Fibroblast of villous mesenchyme (primary cell): Measurements from ENCODE around the gene HRNR. TPM values are rescaled to one million over a fixed set of nuclear protein-coding genes. Genes with fewer than 3 reads are reported as not detected.
"Not testable (repeated sequence)": the region's sequence is repeated elsewhere in the genome, so short reads cannot be mapped to it uniquely, and the experiment has no call there.

ENCODE experiments used
- DNase-seq: peaks from one replicate; pipeline ENCODE4 v3.0.0-alpha.2; 2010; ENCODE audit warnings: low read depth
- H3K4me3 ChIP-seq: 2 replicates; pipeline ENCODE4 v1.5.1; 2011; ENCODE audit warnings: low read depth, mild to moderate bottlenecking, low read length
- total RNA-seq: library from RNA; depleted of rRNA; stranded (reverse); fragments of >200 nt; gene quantifications from 2 replicates; pipeline ENCODE4 v1.2.3, GENCODE V29; 2012
- TF ChIP-seq, protein P1 (sequence below): IDR thresholded peaks from 2 replicates; pipeline ENCODE4 v1.5.1; 2012; ENCODE audit warnings: low read depth, mild to moderate bottlenecking, low read length; ENCODE audit not compliant: insufficient read depth

HRNR gene
- total RNA-seq = not detected in 2 replicates

DNA sequence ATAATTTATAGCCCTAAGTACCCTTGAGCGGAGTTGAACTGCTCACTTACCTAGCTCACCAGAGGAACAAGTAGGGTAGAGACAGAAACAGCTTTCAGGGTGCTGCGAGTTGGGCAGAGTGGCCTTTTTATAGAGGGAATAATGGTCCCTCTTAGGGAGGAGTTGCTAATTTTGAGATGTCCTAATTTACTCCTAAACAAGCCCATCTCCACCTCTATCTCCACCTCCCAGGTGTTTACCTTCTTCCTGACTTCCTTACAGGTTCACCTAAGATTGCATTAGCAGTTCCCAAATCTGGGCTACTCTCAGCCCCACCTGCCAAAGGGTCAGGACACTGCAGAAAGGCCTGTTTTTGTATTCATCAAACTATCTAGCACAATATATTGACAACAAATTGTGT, at the start of gene HRNR:
Gene HRNR, minus strand, starts transcription at position 101 of the 400 bp plus-strand sequence. CDS start 940 bp downstream, outside the sequence.
- no peak within 1 kb of the TSS for H3K4me3 ChIP-seq
- DNase-seq = no peak
- TF ChIP-seq, protein P1, sequence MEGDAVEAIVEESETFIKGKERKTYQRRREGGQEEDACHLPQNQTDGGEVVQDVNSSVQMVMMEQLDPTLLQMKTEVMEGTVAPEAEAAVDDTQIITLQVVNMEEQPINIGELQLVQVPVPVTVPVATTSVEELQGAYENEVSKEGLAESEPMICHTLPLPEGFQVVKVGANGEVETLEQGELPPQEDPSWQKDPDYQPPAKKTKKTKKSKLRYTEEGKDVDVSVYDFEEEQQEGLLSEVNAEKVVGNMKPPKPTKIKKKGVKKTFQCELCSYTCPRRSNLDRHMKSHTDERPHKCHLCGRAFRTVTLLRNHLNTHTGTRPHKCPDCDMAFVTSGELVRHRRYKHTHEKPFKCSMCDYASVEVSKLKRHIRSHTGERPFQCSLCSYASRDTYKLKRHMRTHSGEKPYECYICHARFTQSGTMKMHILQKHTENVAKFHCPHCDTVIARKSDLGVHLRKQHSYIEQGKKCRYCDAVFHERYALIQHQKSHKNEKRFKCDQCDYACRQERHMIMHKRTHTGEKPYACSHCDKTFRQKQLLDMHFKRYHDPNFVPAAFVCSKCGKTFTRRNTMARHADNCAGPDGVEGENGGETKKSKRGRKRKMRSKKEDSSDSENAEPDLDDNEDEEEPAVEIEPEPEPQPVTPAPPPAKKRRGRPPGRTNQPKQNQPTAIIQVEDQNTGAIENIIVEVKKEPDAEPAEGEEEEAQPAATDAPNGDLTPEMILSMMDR = no peak

DNA sequence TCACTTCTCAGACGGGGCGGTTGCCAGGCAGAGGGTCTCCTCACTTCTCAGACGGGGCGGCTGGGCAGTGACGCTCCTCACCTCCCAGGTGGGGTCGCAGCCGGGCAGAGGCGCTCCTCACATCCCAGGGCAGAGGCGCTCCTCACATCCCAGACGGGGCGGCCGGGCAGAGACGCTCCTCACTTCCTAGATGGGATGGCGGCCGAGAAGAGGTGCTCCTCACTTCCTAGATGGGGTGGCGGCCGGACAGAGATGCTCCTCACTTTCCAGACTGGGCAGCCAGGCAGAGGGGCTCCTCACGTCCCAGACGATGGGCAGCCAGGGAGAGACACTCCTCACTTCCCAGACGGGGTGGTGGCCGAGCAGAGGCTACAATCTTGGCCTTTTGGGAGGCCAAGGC, 32.4 kb upstream of the HRNR start:
- not testable (repeated sequence) for H3K4me3 ChIP-seq

DNA sequence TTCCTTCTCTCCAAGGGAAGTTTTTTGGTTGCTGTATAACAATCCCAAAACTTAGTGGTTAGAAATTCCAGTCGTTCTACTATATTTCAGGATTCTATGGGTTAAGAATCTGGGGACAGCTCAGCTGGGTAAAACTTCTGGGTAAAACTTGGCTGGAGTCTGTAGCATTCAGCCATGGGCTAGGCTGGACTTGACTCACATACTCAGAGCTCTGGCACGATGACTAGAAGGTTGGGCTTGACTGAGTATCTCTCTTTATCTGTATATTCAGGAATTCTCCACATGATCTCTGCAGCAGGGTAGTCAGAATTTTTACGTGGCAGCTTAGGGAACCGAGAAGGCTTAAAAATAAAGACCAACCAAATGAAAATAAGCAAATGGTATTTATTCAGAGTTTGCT, 28.2 kb upstream of the HRNR start:
- no peak overlapping the region for H3K4me3 ChIP-seq
- TF ChIP-seq, protein P1 = no peak
- no peak for DNase-seq

More for the DNA sequence above, 32.4 kb upstream of the HRNR start:
- not testable (repeated sequence) for DNase-seq

DNA sequence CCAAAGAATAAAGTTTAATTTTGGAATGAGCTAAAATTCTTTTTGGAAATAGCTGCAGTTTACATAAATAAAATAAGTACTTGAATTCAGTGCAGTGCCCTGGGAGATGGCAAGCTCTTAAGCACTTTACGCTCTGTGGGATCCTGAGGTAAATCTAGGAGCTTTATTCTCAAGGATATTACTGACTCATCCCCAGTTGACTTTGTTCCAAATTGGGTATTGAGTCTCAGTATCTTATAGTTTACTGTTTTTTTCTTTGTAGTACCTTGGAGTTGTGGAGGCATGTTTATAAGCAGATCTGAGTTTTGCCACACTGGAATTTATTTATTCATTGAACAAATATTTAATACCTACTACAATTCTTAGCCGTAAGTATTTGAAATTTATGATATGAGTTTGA, 27.4 kb upstream of the HRNR start:
- no peak overlapping the region for H3K4me3 ChIP-seq
- TF ChIP-seq, protein P1 = no peak
- no peak for DNase-seq

DNA sequence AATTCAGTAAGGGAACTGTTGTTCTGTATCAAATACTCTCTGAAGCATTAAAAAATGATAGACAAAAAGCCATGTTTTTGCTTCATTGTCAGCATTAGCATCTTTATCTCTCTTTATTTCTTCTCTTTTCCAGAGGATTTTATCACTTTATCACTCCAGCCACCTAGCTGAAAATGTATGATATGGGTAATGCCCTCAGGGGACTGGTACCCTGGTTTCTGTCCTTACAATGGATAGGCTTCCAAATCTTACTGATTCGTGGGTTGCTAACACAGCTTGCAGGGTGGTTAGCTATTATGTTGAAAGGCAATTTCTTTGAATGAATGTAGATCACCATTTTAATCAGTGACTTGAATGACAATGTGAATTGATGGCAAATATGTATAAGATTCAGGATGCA, 23.3 kb upstream of the HRNR start:
- no peak for DNase-seq
- no peak overlapping the region for H3K4me3 ChIP-seq
- TF ChIP-seq, protein P1 = no peak

DNA sequence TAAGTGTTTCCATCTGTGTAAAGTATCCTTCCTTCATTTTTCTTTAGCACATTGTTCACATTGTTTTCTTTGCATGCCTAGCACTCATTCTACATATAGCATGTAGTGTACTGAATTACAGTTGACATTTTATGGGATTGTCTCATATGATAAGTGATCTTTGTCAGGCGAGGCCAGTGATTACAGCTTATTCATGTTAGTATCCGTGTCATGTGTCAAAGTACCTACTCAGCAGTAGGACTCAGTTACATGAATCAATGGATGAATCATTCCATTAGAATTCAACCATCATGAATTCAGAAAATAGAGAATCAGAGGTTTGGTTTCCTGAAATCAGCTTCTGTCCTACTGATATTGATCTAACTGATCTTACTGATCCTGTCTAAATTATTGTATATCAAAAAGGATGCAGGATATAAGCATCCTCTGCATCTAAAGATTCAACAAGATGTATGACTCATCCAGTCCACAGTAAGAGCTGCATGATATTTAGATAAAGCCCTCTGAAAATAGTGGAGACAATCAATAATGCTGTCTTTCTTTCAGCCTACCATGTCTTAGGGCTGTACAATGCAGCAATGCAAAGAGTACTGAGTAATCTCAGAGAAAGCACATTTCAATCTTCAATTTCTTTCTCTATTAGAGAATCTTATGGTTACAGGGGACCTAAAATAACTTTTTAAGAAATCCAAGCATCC, 20.7 kb upstream of the HRNR start:
- DNase-seq = no peak
- no peak overlapping the region for H3K4me3 ChIP-seq
- TF ChIP-seq, protein P1 = no peak

DNA sequence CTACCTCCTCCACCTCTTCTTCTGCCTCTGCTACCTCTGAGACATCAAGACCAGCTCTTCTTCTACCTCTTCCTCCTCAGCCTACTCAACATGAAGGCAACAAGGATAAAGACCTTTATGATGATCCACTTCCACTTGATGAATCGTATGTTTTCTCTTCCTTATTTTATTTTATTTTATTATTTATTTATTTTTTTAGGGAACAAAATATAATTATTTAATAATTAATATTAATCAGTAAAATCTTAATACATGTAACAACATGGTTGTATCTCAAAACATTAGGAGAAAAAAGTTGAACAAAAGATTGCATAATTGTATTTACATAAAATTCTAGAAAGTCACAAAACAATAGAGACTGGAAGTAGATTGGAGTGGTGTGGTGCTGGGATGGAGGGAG, 13.1 kb upstream of the HRNR start:
- no peak for DNase-seq
- no peak overlapping the region for H3K4me3 ChIP-seq
- TF ChIP-seq, protein P1 = no peak
